HG02588 (cell line): ENCODE measurements around the gene CDK19.
"Not testable (repeated sequence)": the region's sequence is repeated elsewhere in the genome, so short reads cannot be mapped to it uniquely, and the experiment has no call there.

ENCODE experiments used
- ATAC-seq: cut with Tn5 transposase; IDR thresholded peaks from one replicate; pipeline ENCODE4 v1.9.1; 2021; ENCODE audit warnings: mild to moderate bottlenecking, moderate library complexity; ENCODE audit not compliant: unreplicated experiment

The CDK19 gene

DNA sequence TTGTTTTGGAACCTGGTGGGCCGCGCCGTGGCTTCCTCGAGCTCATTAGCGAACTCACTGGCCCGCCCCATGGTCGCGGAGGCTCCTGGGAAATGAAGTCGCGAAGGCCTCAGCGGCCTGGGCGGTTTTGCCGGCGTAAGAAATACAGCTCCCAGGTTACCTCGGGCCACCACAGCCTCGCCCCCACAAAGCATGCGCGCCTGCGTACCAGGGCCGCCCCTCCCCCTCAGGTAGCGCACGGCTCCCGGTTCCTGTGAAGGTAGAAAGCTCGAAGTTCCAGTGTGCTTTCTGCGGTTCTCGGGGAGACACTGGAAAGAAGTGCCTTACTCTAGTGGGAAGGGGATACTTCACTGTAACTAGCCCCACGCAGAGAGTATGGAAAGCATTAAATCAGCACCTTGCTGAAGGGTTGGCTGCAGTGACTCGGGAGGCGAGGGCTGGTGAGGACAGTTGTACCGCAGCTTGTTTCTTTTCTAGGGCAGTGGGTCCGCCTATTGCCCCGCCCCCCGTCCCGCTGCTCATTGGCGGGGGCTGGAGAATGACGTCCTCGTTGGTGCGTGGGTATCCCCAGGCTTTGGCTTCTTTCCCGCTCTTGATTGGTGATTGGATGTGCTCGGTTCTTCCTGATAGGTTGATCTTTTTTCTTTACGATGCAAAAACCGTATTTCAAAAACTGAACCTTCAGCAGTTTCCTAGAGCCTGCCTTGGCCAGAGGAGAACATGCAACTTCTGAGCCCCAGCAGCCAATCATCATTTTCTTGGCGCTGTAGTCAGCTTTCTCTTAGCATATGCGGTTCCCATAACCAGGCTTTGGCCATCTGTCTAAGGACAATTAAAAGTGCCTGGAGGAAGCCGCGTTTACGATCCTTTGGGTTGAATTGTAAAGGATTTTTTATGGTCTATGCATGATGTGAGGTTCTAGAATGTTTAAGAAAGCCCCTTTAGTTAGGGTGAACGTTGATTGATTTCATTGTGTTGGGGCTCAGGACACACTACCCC lies at the start of gene CDK19:
CDK19 (minus strand) TSS at position 59 of the 999 bp plus-strand sequence. CDS start 333 bp downstream, outside the sequence.
- peak; percentile 75 for ATAC-seq

DNA sequence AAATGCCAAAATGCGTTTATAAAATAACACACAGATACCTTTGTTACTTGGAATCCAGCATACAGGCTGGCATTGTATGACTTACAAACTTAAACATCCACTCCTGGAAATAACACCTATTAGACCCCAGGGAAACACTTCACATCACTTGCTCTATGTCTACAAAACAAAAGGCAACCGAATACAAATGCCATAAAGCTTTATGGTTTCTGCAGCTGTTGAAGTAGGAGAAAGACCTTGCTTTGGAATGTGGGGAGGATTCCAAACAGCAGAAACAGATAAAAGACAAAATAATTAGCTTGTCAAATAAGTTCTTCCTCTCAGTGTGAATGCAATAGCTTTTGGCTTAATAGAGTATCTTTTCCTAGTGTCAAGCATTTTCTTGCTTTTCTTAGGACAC lies 49.6 kb upstream of the CDK19 start:
- ATAC-seq: no peak

DNA sequence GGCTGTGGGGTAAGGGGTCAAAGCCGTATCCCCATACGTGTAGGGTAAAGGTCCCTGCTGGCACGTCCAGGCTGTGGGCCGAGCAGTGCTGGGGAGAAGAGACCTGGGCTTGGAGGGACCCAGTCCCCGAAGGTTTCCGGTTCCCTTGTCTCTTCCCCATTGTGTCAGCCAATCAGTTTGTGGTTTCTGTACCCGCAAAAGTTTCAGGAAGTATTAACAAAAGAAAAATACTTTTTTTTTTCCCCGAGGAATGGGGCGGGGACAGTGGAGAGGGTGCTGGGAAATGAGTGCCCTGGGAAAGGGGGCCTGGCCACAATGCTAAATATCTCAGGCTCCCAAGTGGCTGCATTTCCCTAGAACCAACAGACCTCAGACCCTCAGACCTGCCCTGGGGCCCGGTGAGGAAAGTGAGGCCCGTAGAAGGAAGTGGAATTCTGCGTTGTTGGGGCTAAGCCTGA lies 44.1 kb upstream of the CDK19 start:
- ATAC-seq: no peak

DNA sequence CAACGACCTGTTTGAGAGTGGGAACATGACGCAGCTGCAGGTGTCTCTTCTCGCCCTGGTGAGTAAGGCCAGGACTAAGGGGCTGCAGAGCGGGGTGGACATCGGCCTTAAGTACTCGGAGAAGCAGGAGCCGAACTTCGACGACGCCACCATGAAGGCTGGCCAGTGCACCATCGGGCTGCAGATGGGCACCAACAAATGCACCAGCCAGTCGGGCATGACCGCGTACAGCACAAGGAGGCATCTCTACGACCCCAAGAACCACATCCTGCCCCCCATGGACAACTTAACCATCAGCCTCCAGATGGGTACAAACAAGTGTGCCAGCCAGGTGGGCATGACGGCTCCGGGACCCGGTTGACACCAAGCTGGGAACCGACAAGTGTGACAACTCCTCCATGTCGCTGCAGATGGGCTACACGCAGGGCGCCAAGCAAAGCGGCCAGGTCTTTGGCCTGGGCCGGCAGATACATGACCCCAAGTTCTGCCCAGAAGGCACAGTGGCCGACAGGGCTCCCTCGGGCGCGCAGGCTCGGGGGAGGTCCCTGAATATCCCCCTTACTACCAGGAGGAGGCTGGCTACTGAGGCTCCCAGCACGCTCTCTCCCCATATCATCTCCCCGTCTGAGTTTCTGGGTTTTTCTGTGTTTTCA lies 43.4 kb upstream of the CDK19 start:
- no peak for ATAC-seq

DNA sequence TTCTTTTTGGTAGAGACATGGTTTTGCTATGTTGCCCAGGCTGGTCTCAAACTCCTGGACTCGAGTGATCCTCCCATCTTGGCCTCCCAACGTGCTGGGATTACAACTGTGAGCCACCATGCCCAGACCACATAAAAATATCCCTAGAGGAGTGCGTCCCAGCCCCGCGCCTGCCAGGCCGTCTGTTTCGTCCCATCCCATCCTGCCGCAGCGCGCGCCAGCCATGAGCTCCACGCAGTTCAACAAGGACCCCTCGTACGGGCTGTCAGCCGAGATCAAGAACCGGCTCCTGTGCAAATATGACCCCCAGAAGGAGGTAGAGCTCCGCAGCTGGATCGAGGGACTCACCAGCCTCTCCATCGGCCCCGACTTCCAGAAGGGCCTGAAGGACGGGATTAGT lies 42.7 kb upstream of the CDK19 start:
- ATAC-seq: no peak

DNA sequence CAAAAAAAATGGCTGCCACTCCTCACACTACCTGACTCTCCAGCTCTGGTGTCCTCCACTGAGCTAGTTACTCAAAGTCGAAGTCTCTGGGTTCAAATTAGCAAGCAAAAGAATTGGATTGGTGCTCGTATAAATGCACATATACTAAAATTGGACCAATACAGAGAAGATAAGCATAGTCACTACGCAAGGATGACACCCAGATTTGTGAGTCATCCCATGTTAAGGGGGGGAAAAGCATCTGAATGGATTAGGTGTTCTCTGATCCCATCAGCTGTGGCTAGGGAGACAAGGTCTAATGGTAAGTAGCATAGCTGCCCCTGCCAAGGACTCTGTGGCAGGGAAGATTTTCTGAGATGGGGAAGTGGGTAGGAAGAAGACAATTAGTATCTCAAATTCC lies 41.0 kb upstream of the CDK19 start:
- ATAC-seq: no peak

DNA sequence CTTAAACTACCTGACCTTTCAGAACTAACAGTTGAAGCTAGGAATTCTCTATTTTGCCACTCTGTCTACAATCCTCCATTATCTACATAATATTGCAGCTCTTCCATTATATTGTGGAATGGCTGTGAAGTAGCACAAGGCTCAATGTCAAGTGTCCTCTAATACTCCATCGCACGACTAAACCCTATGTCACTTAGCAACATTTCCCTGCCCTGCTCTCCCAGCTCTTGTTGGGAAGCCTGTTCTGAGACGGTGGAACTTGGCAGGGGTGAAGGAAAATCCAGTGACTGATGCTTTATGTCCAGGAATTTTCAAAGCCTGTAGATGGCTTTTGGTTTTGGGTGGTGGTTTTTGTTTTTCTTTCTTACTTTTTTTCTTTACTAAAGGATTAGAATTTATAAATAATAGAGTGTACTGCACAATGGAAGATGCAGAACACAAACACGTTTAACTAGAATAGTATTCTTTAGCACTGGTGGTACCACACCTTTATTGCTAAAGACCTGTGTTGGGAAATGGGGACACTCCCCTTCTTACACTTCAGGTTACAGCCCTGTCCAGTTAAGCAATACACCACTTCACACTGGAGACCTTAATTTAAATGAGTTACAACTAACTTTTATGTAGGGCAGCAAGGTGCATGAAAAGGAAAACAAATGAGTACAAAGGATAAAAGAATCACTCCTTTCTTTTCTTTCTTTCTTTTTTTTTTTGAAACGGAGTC lies 38.6 kb upstream of the CDK19 start:
- ATAC-seq: no peak

DNA sequence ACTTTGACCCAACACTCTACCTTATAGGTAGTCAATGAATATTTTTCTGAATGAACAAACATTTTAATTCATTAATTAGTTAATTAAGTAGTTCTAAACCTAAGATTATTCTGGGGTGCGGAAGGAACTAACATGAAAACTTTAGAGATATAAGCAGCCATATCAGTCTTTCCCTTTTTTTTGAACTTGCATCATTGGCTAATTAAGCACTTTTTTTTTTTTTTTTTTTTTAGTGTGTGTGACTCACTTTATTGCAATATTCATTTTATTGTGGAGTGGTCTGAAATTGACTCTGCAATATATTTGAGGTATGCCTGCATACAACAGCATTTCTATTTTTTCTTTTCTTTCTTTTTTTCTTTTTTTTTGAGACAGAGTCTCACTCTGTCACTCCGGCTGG lies 37.5 kb upstream of the CDK19 start:
- no peak for ATAC-seq

DNA sequence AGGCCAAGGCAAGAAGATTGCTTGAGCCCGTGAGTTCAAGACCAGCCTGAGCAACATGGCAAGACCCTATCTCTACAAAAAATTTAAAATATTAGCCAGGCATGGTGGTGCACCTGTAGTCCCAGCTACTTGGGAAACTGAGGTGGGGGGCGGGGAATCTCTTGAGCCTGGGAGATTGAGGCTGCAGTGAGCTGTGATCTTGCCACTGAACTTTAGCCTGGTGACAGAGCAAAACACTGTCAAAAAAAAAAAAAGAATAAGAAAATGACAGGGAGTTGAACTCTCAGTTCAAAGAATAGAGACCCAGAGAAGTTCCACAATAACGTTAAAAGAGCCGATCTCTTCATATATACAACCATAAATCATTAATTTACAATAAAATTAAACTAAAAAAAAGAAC lies 34.5 kb upstream of the CDK19 start:
- ATAC-seq: no peak

DNA sequence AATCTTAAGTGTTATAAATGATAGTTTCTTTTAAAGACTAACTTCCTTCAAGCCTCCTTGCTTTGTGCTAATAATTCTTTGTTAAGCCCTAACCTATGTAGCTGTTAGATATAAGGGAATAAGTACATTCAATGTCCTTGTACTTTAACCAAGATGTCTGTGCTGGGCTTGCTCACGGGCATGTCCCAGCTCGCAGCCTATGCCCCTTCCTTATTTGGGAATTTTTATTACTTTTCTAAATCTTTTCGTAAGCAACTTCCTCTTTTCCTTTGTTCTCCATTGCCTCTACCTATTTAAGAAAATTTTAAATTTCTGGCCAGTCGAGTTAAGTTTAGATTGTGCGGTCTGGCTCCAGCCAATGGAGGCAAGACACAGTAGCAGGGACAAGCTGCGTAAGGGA lies 26.0 kb upstream of the CDK19 start:
- no peak for ATAC-seq

DNA sequence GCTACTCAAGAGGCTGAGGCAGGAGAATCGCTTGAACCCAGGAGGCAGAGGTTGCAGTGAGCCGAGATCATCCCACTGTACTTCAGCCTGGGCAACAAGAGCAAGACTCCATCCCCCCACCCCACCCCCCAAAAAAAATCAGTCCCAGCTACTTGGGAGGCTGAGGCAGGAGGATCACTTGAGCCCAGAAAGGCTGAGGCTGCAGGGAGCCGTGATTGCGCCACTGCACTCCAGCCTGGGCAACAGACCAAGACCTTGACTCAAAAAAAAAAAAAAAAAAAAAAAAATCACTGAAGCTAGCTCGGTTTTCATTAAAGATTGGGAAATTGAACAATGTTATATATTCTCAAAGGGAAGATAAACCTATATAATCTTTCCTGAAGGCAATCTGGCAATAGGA lies 20.5 kb upstream of the CDK19 start:
- not testable (repeated sequence) for ATAC-seq

DNA sequence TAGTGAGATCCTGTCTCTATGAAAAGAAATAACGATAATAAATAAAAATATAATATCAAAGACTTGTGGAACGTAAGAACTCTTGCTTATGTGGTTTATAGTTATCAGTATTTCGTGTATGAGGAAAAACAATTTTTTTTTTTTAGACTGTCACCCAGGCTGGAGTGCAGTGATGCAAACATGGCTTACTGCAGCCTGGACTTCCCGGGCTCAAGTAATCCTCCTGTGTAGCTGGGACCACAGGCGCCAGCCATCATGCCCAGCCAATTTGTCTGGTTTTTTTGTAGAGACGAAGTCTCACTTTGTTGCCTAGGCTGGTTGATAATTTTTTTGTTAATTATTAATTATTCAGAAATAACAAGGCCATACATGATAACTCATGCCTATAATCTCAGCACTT lies 18.6 kb upstream of the CDK19 start:
- no peak for ATAC-seq

DNA sequence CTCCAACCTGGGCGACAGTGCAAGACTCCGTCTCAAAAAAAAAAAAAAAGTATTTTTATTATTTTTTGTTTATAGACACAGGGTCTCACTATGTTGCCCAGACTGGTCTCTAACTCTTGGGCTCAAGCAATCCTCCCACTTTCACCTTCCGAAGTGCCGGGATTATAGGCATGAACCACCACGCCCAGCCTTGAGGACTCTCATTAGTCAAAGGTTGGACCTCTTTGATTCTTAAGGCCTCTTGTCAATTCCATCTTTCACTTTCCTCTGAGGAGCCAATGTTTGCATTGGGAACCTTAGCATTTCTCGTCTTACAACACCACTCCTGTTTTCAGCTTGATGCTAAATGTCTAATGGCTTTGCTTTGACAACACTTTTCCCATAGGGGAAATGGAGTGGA lies 16.1 kb upstream of the CDK19 start:
- ATAC-seq: no peak

DNA sequence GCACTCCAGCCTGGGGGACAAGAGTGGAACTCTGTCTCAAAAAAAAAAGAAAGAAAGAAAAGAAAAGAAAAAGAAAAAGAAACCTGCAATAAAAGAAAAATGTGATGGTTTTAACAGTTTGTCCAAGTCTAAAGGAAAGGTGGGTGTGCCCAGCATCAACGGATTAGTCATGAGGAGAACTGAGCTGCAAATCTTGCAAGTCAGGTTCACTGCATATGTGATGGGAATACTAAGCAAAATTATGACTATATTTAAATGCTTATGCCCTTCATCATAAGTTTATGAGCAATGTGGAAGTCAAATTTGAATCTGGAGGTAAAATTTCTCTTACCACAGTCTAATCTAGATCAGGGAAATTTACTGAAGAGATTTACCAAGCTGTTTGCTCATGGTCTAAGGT lies 13.1 kb upstream of the CDK19 start:
- ATAC-seq: no peak

DNA sequence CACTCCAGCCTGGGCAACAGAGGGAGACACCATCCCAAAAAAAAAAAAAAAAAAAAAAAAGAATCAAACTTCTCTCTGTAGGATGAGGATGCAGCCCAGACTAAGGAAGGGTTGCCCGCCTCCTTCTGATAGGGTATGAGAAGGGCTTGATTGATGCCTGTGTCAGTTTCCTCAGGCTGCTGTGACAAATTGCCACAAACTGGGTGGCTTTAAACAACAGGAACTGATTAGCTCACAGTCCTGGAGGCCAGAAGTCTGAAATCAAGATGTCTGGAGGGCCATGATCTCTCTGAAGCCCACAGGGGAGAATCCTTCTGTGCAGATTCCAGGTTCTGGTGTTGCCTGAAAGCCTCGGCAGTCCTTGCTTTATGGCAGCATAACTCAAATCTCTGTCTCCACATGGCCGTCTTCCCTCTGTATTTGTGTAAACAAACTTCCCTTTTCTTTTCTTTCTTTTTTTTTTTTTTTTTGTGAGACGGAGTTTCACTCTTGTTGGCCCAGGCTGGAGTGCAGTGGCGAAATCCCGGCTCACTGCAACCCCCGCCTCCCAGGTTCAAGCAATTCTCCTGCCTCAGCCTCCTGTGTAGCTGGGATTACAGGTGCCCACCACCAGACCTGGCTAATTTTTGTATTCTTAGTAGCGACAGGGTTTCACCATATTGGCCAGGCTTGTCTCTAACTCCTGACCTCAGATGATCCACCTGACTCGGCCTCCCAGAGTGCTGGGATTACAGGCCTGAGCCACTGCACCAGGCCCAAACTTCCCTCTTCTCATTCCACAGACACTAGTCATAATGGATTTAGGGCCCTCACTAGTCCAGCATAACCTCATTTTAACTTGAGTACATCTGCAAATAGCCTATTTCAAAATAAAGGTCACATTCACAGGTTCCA lies 11.2 kb upstream of the CDK19 start:
- ATAC-seq: no peak

DNA sequence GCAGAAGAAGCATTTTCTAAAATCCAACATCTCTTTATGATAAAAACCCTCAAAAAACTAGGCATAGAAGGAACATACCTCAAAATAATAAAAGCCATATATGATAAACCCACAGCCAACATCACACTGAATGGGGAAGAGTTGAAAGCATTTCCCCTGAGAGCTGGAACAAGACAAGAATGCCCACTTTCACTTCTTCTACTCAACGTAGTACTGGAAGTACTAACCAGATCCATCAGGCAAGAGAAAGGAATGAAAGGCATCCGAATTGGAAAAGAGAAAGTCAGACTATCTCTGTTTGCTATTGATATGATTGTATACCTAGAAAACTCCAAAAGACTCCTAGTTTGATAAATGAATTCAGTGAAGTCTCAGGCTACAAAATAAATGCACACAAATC lies 7.9 kb upstream of the CDK19 start:
- no peak for ATAC-seq

DNA sequence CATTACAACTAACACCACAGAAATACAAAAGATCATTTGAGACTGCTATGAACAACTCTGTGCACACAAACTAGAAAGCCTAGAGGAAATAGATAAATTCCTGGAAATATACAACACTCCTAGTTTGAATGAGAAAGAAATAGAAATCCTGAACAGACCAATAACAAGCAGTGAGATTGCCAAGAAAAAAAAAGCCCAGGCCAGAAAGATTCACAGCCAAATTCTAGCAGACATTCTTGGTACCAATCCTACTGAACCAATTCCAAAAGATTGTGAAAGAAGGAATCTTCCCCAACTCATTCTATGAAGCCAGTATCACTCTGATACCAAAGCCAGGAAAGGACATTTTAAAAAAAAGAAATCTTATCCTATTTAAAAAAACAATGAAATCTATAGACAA lies 7.0 kb upstream of the CDK19 start:
- no peak for ATAC-seq

DNA sequence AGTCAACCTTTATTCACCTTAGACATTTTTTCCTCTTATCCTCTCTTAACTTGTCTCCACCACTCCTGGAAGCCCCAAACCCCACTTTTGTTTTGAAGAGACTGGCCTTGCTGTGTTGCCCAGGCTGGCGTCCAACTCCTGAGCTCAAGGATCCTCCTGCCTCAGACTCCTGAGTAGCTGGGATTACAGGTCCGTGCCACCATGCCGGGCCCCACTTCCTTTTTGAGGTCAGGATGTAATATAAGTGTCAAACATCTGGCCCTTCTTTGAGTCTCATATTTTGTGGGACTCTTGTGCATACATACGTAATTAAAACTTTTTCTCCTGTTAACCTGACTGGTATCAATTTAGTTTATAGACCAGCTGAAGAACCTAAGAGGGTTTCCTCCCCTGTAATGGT lies 1.4 kb upstream of the CDK19 start:
- ATAC-seq: no peak

DNA sequence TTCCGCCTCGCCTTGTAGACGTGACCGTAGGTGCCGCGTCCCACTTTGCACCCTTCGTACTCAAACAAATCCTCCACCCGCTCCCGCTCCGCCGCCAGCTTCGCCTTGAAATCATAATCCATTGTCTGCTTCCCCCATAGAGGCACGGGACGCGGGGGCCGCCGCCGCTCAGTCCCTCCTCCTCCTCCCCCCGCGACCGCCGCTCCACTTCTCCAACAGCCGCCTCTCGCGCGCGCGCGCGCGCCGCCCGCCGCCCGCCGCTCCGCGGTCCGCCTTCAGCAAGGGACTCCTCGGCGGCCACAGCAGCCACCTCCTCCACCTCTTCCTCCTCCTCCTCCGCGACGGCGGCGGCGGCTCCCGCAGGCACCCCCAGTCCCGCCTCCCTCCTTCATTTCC lies 256 bp downstream of the CDK19 start:
- no peak for ATAC-seq
